GM08714 (cell line): Measurements from ENCODE around the gene UHRF1.
"Not testable (repeated sequence)": the region's sequence is repeated elsewhere in the genome, so short reads cannot be mapped to it uniquely, and the experiment has no call there.

Experiments used
- H3K4me3 ChIP-seq: fragments of 200-500 bp; sonication (Bioruptor generic); 2 replicates; pipeline ENCODE4 v1.5.1; 2014; ENCODE audit warnings: mild to moderate bottlenecking, low read length, inconsistent platforms
- ZNF274 ChIP-seq: IDR thresholded peaks from 2 replicates; pipeline ENCODE4 v1.6.1; 2012; ENCODE audit warnings: mild to moderate bottlenecking, low read depth, low read length

UHRF1 gene

DNA sequence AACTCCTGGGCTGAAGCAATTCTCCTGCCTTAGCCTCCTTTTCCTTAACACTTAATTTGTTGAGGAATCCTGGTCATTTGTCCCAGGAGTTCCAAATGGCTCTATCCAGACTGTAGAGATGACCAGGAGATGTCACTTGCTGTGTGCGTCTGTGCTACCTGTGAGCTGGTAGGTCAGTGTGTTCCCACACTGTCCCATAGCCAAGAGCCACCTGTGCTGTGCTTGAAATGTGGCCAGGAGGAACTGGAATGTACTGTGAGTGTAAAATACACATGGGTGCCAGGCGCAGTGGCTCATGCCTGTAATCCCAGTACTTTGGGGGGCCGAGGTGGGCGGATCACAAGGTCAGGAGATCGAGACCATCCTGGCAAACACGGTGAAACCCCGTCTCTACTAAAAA is 30.2 kb downstream of the UHRF1 start:
- no peak overlapping the region for H3K4me3 ChIP-seq
- TF ChIP-seq ZNF274: no peak

DNA sequence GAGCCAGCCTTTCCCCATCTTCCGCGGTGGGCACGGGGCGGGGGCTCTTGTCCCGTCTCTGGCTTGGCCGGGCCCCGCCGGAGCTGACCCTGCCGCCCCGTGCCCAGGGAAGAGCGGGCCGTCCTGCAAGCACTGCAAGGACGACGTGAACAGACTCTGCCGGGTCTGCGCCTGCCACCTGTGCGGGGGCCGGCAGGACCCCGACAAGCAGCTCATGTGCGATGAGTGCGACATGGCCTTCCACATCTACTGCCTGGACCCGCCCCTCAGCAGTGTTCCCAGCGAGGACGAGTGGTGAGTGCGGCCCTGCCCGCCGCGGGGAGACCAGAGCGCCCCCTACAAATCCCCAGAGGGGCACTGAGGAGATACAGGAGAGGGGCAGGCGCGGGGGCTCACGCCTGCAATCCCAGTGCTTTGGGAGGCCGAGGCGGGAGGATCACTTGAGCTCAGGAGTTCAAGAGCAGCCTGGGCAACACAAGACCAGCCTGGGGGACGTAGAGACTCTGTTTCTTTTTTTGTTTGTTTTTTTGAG is 32.4 kb downstream of the UHRF1 start:
- not testable (repeated sequence) for H3K4me3 ChIP-seq

DNA sequence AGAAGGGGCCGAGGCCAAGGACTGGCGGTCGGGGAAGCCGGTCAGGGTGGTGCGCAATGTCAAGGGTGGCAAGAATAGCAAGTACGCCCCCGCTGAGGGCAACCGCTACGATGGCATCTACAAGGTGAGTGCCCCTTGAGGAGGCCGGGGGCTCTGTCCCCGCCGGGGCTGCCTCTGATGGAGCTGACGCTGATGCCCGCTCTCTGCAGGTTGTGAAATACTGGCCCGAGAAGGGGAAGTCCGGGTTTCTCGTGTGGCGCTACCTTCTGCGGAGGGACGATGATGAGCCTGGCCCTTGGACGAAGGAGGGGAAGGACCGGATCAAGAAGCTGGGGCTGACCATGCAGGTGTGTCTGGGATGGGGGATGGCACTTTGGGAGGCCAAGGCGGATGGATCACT is 41.3 kb downstream of the UHRF1 start:
- H3K4me3 ChIP-seq: not testable (repeated sequence)

DNA sequence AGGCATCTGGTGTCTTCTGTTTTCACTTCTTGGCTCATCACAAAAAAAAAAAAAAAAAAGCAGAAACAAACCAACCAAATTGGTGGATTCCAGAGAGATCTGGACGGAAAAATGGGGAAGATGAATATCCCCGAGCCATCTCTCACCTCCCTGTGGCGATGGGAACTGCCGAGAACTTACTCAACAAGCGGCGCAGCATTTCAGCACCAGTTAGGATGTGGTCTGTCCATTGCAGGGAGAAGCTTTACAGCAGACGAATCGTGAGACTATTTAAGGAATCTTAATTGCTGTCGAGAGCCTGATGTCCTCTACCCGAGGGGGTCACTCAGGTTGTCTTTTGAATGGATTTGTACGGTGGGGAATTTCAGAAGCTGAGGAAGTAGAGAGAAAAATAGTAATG is 42.4 kb downstream of the UHRF1 start:
- no peak overlapping the region for H3K4me3 ChIP-seq
- no peak for TF ChIP-seq ZNF274

GRCh38 chr19:4952945-4953344 is 43.6 kb downstream of the UHRF1 start:
- no peak overlapping the region for H3K4me3 ChIP-seq
- TF ChIP-seq ZNF274: no peak

- H3K4me3 ChIP-seq: not testable (repeated sequence)
These were observed 45.2 kb downstream of the UHRF1 start for GRCh38 chr19:4954320-4955149.

- TF ChIP-seq ZNF274: no peak
These were observed 46.0 kb downstream of the UHRF1 start for GRCh38 chr19:4955274-4955673.

GRCh38 chr19:4957981-4958380 is 48.7 kb downstream of the UHRF1 start:
- no peak for TF ChIP-seq ZNF274
- H3K4me3 ChIP-seq: no peak overlapping the region

More at GRCh38 chr19:4955274-4955673, 46.0 kb downstream of the UHRF1 start:
- no peak overlapping the region for H3K4me3 ChIP-seq

DNA sequence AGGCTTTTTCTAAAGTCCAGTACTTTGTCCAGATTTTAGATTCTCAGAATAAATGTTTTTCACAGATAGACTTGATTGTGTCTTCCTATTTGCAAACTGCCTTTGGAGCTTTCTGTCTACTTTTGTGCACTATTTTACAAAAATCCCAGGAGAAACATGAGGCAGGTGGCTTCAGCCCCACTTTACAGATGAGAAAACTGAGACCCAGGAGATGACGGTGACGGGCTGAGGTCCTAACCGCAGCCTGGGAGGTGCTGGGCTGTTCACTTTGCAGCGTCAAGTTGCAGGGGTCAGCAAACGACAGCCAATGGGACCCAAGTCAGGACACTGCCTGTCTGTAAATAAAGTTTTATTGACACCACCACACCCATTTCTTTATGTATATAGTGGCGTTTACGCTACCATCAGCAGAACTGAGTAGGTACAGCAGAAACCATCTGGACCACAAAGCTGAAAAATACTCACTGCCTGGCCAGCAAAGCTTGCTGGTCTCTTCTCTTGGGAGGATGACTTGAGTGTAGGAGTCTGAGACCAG is 52.9 kb downstream of the UHRF1 start:
- TF ChIP-seq ZNF274: no peak
- no peak overlapping the region for H3K4me3 ChIP-seq

DNA sequence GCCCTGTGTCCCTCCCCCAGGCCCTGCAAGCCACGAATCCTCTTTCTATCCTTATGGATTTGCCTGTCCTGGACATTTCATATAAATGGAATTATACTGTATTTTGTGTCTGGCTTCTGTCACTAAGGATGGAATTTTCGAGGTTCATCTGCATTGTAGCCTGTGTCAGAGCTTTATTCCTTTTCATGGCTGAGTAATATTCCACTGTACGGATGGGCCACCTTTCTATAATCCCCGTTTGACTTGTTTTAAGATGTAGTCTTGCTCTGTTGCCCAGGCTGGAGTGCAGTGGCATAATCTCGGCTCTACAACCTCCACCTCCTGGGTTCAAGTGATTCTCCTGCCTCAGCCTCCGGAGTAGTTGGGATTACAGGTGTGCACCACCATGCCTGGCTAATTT is 55.8 kb downstream of the UHRF1 start:
- no peak overlapping the region for H3K4me3 ChIP-seq
- TF ChIP-seq ZNF274: no peak

GRCh38 chr19:4966591-4966990 is 57.3 kb downstream of the UHRF1 start:
- no peak overlapping the region for H3K4me3 ChIP-seq
- TF ChIP-seq ZNF274: no peak

DNA sequence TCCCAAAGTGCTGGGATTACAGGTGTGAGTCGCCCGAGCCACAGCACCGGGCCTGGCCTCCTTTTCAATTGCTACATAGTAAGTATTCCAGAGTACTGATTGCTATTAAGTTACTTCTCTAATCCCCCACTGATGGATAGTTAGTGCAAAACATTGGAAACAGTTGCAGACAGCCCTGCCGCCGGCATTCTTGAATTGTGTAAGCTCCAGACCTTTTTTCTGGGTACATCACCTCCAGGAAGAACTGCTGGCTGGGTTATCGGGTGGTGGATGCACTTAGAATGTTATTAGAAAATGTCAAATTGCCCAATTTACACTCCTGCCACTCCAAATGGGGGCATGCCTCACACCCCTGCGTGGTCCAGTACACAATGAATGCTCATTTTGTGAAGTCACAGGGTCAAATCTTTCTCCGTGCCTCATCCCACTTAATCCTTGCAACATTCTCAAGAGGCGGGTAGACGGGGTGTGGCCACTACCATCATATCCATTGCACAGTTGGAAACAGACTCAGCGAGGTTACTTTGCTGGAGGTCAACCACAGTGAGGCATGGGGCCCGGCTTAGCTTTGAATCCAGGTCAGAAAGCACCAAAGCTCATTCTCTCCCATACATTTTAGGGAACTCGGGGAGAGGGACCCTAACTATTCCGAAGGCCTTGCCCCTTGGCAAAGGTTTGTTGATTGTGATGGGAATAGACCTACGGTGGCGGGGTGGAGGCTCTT is 58.6 kb downstream of the UHRF1 start:
- H3K4me3 ChIP-seq: peak overlapping the region; percentile 47; the same call in 1 of the 2 replicates
- no peak for TF ChIP-seq ZNF274

GRCh38 chr19:4968462-4969291 is 59.4 kb downstream of the UHRF1 start, which contains the start of gene KDM4B:
Gene KDM4B, plus strand, starts transcription at chr19:4969113. Its CDS starts 63,778 bp downstream, at chr19:5032891.
- peak within 1 kb of the TSS; percentile 61 for H3K4me3 ChIP-seq
- TF ChIP-seq ZNF274: no peak

DNA sequence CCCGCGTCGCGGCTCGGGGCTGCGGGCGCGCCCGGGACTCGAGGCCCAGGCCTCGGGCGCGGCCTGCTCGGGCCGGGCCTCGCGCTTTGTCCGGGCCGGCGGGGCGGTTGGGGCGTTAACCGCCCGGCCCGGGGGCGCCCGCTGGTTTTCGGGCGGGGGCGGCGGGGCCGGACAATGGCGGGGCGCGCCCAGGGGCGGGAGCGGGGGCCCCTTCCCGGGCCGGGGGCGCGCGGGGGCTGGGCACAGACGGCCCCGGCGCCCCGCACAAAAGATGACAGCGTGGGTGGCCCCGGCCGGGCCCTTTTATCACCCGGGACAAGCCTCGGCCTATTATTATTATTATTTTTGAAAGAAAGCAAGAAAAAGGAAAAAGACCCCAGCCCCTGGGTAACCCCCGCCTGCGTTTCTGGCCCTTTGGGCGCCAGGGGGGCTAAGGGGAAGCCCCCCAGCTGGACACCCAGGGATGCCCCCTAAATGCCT is 60.0 kb downstream of the UHRF1 start:
- H3K4me3 ChIP-seq: peak overlapping the region; percentile 61
- no peak for TF ChIP-seq ZNF274
